GM23338 (cell line): ENCODE measurements around the gene MYBL2. TPM values are rescaled to one million over a fixed set of nuclear protein-coding genes. Genes with fewer than 3 reads are reported as not detected.

ENCODE experiments used
- ATAC-seq: fragments of 200-7000 bp; cut with Tn5 transposase; 3 replicates; pipeline ENCODE4 v1.9.1; 2020
- DNase-seq: peaks from one replicate; pipeline ENCODE4 v3.0.0-alpha.2; 2015; ENCODE audit warnings: low spot score
- H2AFZ ChIP-seq: fragments of 200-600 bp; sonication (generic); 2 replicates; pipeline ENCODE4 v1.8.0; 2016; ENCODE audit warnings: antibody characterized with exemption, mild to moderate bottlenecking, moderate library complexity
- H3F3A ChIP-seq: fragments of 200-600 bp; sonication (generic); replicated peaks from 2 replicates; pipeline ENCODE4 v1.8.0; 2017; ENCODE audit warnings: antibody characterized with exemption, mixed run types, low read depth
- H3K27ac ChIP-seq: fragments of 200-600 bp; sonication (generic); 2 replicates; pipeline ENCODE4 v1.6.1; 2016; ENCODE audit warnings: low read depth
- H3K27me3 ChIP-seq: fragments of 200-600 bp; sonication (generic); 2 replicates; pipeline ENCODE4 v1.8.0; 2016; ENCODE audit warnings: mild to moderate bottlenecking, mixed run types, moderate library complexity; ENCODE audit not compliant: insufficient read depth
- H3K36me3 ChIP-seq: fragments of 200-600 bp; sonication (generic); 2 replicates; pipeline ENCODE4 v1.8.0; 2016; ENCODE audit warnings: mild to moderate bottlenecking; ENCODE audit not compliant: insufficient read depth
- H3K4me1 ChIP-seq: fragments of 200-600 bp; sonication (generic); 2 replicates; pipeline ENCODE4 v1.8.0; 2016; ENCODE audit warnings: mild to moderate bottlenecking, moderate library complexity; ENCODE audit not compliant: insufficient read depth
- H3K4me2 ChIP-seq: fragments of 200-600 bp; sonication (generic); 2 replicates; pipeline ENCODE4 v1.7.1; 2017; ENCODE audit warnings: mixed run types
- H3K4me3 ChIP-seq: fragments of 200-600 bp; sonication (generic); 2 replicates; pipeline ENCODE4 v1.6.1; 2016; ENCODE audit warnings: mixed run types
- H3K79me2 ChIP-seq: fragments of 200-600 bp; sonication (generic); replicated peaks from 2 replicates; pipeline ENCODE4 v1.8.0; 2017; ENCODE audit warnings: mild to moderate bottlenecking; ENCODE audit not compliant: insufficient read depth
- H3K9me2 ChIP-seq: fragments of 200-600 bp; sonication (generic); 2 replicates; pipeline ENCODE4 v1.8.0; 2017; ENCODE audit not compliant: insufficient read depth
- H4K20me1 ChIP-seq: fragments of 200-600 bp; sonication (generic); replicated peaks from 2 replicates; pipeline ENCODE4 v1.8.0; 2017; ENCODE audit warnings: mild to moderate bottlenecking; ENCODE audit not compliant: insufficient read depth
- H3K27ac Mint-ChIP-seq: 2 replicates; pipeline ENCODE4 v1.8.0; 2020; ENCODE audit warnings: inconsistent platforms, mild to moderate bottlenecking, moderate library complexity, mixed read lengths
- H3K27me3 Mint-ChIP-seq: 3 replicates; pipeline ENCODE4 v1.8.0; 2022; ENCODE audit warnings: low read depth, mild to moderate bottlenecking, moderate library complexity, mixed read lengths, inconsistent platforms; ENCODE audit not compliant: insufficient read depth, poor library complexity
- H3K36me3 Mint-ChIP-seq: 3 replicates; pipeline ENCODE4 v1.8.0; 2021; ENCODE audit warnings: low read depth, mild to moderate bottlenecking, inconsistent platforms, moderate library complexity, mixed read lengths
- H3K4me1 Mint-ChIP-seq: 3 replicates; pipeline ENCODE4 v1.8.0; 2020; ENCODE audit warnings: mild to moderate bottlenecking, inconsistent platforms, mixed read lengths
- H3K4me3 Mint-ChIP-seq: 3 replicates; pipeline ENCODE4 v1.8.0; 2021; ENCODE audit warnings: moderate library complexity, mild to moderate bottlenecking, inconsistent platforms, mixed read lengths
- H3K9me3 Mint-ChIP-seq: 3 replicates; pipeline ENCODE4 v1.8.0; 2020; ENCODE audit warnings: moderate library complexity, mild to moderate bottlenecking, inconsistent platforms, mixed read lengths
- CREB1 ChIP-seq: fragments of 250-450 bp; sonication (Bioruptor Pico); IDR thresholded peaks from 2 replicates; pipeline ENCODE4 v1.5.0; 2020; ENCODE audit warnings: low read depth, mild to moderate bottlenecking, moderate library complexity
- EZH2 ChIP-seq: fragments of 200-600 bp; sonication (generic); IDR thresholded peaks from one replicate; pipeline ENCODE4 v1.8.0; 2017; ENCODE audit warnings: antibody characterized with exemption, mild to moderate bottlenecking, low read depth; ENCODE audit not compliant: unreplicated experiment
- EZH2phosphoT487 ChIP-seq: fragments of 200-600 bp; sonication (generic); IDR thresholded peaks from one replicate; pipeline ENCODE4 v1.8.1; 2018; ENCODE audit warnings: antibody characterized with exemption; ENCODE audit not compliant: unreplicated experiment
- JUNB ChIP-seq: IDR thresholded peaks from one replicate; pipeline ENCODE4 v1.6.1; 2016; ENCODE audit warnings: antibody characterized with exemption; ENCODE audit not compliant: unreplicated experiment
- NANOG ChIP-seq: IDR thresholded peaks from 2 replicates; pipeline ENCODE4 v1.6.1; 2016; ENCODE audit warnings: antibody characterized with exemption, borderline replicate concordance
- POLR2AphosphoS5 ChIP-seq: IDR thresholded peaks from 2 replicates; pipeline ENCODE4 v1.6.1; 2016; ENCODE audit warnings: antibody characterized with exemption, low read depth
- STAT1 ChIP-seq: IDR thresholded peaks from one replicate; pipeline ENCODE4 v1.6.1; 2016; ENCODE audit warnings: antibody characterized with exemption; ENCODE audit not compliant: unreplicated experiment
- ZNF114 ChIP-seq: fragments of 250-450 bp; sonication (Bioruptor Pico); IDR thresholded peaks from 2 replicates; pipeline ENCODE4 v1.5.0; 2020; ENCODE audit warnings: mild to moderate bottlenecking, moderate library complexity
- ZNF331 ChIP-seq: fragments of 250-450 bp; sonication (Bioruptor Pico); IDR thresholded peaks from 2 replicates; pipeline ENCODE4 v1.5.0; 2020; ENCODE audit warnings: low read depth, mild to moderate bottlenecking, moderate library complexity
- polyA plus RNA-seq: library from polyadenylated mRNA; unstranded; fragments of >200 nt; fragmentation: Nextera tagmentation; extraction: Ambion mirVana; gene quantifications from 2 replicates; pipeline ENCODE4 v1.2.1, GENCODE V29; 2016
- total RNA-seq: library from RNA; depleted of rRNA; stranded (reverse); fragments of >200 nt; shearing (Covaris generic); gene quantifications from 2 replicates; pipeline ENCODE4 v1.2.3, GENCODE V29; 2014
- TF ChIP-seq, protein P1 (sequence below): IDR thresholded peaks from one replicate; pipeline ENCODE4 v1.6.1; 2018; ENCODE audit warnings: antibody characterized with exemption; ENCODE audit not compliant: unreplicated experiment
- TF ChIP-seq, protein P2 (sequence below): fragments of 250-450 bp; sonication (Bioruptor Pico); IDR thresholded peaks from 2 replicates; pipeline ENCODE4 v1.5.0; 2020; ENCODE audit warnings: mild to moderate bottlenecking, moderate library complexity
- TF ChIP-seq, protein P3 (sequence below), 2 experiments: fragments of 200-600 bp in 1 of 2; sonication (generic) in 1 of 2; conservative IDR thresholded peaks; 2 replicates each; pipeline versions ENCODE4 v1.5.1 to v1.6.1; 2016 to 2017; ENCODE audit warnings: antibody characterized with exemption in 2 of 2, low read depth in 2 of 2, mild to moderate bottlenecking in 2 of 2, moderate library complexity in 1 of 2
- TF ChIP-seq, protein P4 (sequence below): IDR thresholded peaks from 2 replicates; pipeline ENCODE4 v1.6.1; 2016; ENCODE audit warnings: antibody characterized with exemption

The MYBL2 gene
- total and polyA plus RNA-seq, 2 experiments from 2014 or later: 72.3 to 131 TPM

DNA sequence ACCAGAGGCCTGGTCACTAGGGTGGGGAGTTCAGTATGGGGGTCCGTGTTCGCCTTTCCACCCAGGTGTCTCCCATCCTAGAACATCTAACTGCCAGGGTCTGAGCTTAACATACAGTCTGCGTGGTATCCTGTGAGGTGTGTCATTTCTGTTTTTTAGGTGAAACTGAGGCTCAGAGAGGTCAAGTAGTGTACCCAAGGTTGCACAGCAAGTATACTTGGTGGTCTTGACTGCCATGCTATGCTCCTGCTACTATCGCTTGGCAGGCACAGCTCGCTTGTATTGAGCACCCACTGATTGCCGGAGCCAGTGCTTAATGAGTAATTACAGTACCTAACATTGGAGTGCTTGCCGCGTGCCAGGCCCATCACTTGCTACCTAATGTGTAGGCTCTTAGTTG, 33.7 kb downstream of the MYBL2 start:
- Histone ChIP-seq H3K79me2 (peaks cover 5% of the 10 kb centered on the region), H3K27me3 (no peaks in the 10 kb centered on the region), H3K4me1 (no peaks in the 10 kb centered on the region), H4K20me1 (peaks cover 5% of the 10 kb centered on the region; the same call in 1 of the 2 replicates), H3K4me3 (no peak overlapping the region), H3K9me2 (no peaks in the 10 kb centered on the region), H2AFZ (no peak overlapping the region), H3K4me2 (no peak overlapping the region), H3F3A (no peaks in the 10 kb centered on the region), H3K36me3 (peaks cover 25% of the 10 kb centered on the region), H3K27ac (no peak overlapping the region)
- no peaks in the 10 kb centered on the region for H3K4me1 Mint-ChIP-seq
- no peak overlapping the region for H3K4me3 Mint-ChIP-seq
- ATAC-seq: no peak
- no peak overlapping the region for H3K27ac Mint-ChIP-seq
- no peak for DNase-seq
- H3K27me3 Mint-ChIP-seq: peaks cover 6% of the 10 kb centered on the region
- H3K9me3 Mint-ChIP-seq: no peaks in the 10 kb centered on the region
- TF ChIP-seq, protein P1, sequence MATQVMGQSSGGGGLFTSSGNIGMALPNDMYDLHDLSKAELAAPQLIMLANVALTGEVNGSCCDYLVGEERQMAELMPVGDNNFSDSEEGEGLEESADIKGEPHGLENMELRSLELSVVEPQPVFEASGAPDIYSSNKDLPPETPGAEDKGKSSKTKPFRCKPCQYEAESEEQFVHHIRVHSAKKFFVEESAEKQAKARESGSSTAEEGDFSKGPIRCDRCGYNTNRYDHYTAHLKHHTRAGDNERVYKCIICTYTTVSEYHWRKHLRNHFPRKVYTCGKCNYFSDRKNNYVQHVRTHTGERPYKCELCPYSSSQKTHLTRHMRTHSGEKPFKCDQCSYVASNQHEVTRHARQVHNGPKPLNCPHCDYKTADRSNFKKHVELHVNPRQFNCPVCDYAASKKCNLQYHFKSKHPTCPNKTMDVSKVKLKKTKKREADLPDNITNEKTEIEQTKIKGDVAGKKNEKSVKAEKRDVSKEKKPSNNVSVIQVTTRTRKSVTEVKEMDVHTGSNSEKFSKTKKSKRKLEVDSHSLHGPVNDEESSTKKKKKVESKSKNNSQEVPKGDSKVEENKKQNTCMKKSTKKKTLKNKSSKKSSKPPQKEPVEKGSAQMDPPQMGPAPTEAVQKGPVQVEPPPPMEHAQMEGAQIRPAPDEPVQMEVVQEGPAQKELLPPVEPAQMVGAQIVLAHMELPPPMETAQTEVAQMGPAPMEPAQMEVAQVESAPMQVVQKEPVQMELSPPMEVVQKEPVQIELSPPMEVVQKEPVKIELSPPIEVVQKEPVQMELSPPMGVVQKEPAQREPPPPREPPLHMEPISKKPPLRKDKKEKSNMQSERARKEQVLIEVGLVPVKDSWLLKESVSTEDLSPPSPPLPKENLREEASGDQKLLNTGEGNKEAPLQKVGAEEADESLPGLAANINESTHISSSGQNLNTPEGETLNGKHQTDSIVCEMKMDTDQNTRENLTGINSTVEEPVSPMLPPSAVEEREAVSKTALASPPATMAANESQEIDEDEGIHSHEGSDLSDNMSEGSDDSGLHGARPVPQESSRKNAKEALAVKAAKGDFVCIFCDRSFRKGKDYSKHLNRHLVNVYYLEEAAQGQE: no peak
- TF ChIP-seq CREB1 (CRISPR knock-in tag): no peak
- TF ChIP-seq NANOG: no peak
- no peak for TF ChIP-seq STAT1
- no peak for TF ChIP-seq ZNF114 (CRISPR knock-in tag)
- TF ChIP-seq, protein P2, sequence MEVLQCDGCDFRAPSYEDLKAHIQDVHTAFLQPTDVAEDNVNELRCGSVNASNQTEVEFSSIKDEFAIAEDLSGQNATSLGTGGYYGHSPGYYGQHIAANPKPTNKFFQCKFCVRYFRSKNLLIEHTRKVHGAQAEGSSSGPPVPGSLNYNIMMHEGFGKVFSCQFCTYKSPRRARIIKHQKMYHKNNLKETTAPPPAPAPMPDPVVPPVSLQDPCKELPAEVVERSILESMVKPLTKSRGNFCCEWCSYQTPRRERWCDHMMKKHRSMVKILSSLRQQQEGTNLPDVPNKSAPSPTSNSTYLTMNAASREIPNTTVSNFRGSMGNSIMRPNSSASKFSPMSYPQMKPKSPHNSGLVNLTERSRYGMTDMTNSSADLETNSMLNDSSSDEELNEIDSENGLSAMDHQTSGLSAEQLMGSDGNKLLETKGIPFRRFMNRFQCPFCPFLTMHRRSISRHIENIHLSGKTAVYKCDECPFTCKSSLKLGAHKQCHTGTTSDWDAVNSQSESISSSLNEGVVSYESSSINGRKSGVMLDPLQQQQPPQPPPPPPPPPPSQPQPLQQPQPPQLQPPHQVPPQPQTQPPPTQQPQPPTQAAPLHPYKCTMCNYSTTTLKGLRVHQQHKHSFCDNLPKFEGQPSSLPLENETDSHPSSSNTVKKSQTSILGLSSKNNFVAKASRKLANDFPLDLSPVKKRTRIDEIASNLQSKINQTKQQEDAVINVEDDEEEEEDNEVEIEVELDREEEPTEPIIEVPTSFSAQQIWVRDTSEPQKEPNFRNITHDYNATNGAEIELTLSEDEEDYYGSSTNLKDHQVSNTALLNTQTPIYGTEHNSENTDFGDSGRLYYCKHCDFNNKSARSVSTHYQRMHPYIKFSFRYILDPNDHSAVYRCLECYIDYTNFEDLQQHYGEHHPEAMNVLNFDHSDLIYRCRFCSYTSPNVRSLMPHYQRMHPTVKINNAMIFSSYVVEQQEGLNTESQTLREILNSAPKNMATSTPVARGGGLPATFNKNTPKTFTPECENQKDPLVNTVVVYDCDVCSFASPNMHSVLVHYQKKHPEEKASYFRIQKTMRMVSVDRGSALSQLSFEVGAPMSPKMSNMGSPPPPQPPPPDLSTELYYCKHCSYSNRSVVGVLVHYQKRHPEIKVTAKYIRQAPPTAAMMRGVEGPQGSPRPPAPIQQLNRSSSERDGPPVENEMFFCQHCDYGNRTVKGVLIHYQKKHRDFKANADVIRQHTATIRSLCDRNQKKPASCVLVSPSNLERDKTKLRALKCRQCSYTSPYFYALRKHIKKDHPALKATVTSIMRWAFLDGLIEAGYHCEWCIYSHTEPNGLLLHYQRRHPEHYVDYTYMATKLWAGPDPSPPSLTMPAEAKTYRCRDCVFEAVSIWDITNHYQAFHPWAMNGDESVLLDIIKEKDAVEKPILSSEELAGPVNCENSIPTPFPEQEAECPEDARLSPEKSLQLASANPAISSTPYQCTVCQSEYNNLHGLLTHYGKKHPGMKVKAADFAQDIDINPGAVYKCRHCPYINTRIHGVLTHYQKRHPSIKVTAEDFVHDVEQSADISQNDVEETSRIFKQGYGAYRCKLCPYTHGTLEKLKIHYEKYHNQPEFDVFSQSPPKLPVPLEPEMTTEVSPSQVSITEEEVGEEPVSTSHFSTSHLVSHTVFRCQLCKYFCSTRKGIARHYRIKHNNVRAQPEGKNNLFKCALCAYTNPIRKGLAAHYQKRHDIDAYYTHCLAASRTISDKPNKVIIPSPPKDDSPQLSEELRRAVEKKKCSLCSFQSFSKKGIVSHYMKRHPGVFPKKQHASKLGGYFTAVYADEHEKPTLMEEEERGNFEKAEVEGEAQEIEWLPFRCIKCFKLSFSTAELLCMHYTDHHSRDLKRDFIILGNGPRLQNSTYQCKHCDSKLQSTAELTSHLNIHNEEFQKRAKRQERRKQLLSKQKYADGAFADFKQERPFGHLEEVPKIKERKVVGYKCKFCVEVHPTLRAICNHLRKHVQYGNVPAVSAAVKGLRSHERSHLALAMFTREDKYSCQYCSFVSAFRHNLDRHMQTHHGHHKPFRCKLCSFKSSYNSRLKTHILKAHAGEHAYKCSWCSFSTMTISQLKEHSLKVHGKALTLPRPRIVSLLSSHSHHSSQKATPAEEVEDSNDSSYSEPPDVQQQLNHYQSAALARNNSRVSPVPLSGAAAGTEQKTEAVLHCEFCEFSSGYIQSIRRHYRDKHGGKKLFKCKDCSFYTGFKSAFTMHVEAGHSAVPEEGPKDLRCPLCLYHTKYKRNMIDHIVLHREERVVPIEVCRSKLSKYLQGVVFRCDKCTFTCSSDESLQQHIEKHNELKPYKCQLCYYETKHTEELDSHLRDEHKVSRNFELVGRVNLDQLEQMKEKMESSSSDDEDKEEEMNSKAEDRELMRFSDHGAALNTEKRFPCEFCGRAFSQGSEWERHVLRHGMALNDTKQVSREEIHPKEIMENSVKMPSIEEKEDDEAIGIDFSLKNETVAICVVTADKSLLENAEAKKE (CRISPR knock-in tag): no peak
- no peak for TF ChIP-seq JUNB
- no peak for TF ChIP-seq EZH2phosphoT487
- no peak for TF ChIP-seq EZH2
- TF ChIP-seq, protein P3, sequence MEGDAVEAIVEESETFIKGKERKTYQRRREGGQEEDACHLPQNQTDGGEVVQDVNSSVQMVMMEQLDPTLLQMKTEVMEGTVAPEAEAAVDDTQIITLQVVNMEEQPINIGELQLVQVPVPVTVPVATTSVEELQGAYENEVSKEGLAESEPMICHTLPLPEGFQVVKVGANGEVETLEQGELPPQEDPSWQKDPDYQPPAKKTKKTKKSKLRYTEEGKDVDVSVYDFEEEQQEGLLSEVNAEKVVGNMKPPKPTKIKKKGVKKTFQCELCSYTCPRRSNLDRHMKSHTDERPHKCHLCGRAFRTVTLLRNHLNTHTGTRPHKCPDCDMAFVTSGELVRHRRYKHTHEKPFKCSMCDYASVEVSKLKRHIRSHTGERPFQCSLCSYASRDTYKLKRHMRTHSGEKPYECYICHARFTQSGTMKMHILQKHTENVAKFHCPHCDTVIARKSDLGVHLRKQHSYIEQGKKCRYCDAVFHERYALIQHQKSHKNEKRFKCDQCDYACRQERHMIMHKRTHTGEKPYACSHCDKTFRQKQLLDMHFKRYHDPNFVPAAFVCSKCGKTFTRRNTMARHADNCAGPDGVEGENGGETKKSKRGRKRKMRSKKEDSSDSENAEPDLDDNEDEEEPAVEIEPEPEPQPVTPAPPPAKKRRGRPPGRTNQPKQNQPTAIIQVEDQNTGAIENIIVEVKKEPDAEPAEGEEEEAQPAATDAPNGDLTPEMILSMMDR (conservative IDR thresholded peaks at IDR 0.05; ENCODE audit: low read depth in 2 of 2): no peak
- TF ChIP-seq ZNF331 (CRISPR knock-in tag): no peak
- TF ChIP-seq POLR2AphosphoS5: no peak
- TF ChIP-seq, protein P4, sequence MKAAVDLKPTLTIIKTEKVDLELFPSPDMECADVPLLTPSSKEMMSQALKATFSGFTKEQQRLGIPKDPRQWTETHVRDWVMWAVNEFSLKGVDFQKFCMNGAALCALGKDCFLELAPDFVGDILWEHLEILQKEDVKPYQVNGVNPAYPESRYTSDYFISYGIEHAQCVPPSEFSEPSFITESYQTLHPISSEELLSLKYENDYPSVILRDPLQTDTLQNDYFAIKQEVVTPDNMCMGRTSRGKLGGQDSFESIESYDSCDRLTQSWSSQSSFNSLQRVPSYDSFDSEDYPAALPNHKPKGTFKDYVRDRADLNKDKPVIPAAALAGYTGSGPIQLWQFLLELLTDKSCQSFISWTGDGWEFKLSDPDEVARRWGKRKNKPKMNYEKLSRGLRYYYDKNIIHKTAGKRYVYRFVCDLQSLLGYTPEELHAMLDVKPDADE: no peak
- peaks cover 74% of the 10 kb centered on the region for H3K36me3 Mint-ChIP-seq
